Activated CD4-positive, alpha-beta T cell treated with anti-CD3 and anti-CD28 coated beads, Interleukin-2, Interleukin-6, amounts not matched to agents 100 ng/mL and 50 ng/mL, durations not matched to agents 16 hours and 8 hours (primary cell): ENCODE results near the gene PTPRG.

Source experiments
- DNase-seq: peaks from one replicate; pipeline ENCODE4 v3.0.0-alpha.2; 2020

The PTPRG gene

DNA sequence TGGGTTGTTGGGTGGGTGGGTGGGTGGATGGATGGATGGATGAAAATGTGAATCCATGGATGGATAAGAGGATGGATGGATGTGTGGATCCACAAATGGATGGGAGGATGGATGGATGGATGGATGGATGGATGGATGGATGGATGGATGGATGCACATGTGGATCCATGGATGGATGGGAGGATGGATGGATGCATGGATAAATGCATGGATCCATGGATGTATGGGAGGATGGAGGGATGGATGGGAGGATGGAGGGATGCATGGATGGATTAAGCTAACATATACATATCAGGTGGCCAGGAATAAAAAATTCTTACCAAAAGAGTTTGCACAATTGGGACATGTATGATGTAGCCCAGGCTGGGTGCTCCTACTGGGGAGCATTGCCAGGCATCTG, 616.7 kb downstream of the PTPRG start:
- no peak for DNase-seq

DNA sequence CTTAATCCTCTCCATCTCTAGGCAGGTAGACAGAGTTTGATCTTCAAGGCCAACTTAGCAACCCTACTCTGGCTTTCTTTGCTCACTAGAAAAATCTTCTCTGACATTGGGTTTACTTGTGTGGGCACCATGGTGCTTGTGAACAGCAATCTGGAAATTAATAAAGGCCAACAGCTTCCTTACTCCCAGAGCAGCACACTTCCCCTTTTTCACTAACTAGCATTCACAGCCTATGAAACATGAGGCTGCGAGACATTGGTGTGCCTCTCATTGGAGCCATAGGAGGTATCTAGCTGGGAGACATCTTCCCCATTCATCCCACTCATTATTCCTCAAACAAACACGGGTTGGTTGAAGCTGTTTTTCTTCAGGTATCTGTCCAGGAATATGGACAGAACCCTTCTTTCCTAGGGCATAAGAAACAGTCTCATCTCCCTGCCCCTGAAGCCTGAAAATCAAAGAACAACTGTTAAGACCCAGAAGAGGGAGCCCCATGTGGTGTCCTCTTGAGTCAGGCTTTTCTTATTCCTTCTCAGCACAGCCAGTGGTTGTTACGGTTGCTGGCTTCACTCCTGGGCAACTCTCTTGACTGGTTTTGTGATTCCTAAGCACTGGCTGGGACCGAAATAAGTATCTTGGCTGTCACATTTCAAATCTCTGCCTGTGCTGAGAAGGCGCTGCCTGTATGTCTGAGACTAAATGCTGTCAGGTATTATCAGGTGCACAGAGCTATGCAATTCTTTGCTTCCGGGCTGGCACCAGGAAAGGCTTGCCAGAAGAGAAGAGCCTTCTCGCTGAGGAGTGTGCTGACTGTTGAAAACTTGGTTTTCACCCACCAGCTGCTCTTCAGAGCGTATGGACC, 617.6 kb downstream of the PTPRG start:
- no peak for DNase-seq

DNA sequence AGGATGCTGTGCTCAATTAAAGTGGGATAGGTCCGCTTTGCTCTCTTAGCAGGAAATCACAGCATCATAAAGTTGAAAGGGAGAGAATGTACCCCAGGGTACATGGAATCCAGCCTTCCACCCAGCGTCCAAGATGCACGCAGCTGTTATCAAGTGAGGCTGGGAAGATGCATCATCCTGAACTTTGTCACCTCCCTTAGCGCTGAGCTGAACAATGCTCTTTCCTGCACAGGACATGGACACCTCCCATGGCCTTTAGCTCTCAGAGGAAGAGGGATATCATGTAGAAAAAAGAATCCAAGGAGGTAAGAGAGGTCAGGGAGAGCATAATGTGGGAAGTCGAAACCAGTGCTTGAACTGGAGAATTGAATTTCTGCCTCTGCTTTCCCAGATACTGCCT, 619.1 kb downstream of the PTPRG start:
- no peak for DNase-seq

DNA sequence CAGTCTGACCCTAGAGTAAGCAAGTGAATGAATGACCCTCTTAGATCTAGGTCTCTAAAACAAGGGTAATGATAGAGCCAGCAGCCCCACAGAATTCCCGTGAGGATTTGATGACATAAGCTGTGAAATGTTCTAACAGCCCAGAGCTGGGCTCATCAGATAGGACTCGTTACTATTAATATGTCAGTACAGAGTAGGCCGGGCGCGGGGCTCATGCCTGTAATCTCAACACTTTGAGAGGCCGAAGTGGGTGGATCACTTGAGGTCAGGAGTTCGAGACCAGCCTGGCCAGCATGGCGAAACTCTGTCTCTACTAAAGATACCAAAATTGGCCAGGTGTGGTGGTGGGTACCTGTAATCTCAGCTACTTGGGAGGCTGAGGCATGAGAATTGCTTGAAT, 621.7 kb downstream of the PTPRG start:
- no peak for DNase-seq

DNA sequence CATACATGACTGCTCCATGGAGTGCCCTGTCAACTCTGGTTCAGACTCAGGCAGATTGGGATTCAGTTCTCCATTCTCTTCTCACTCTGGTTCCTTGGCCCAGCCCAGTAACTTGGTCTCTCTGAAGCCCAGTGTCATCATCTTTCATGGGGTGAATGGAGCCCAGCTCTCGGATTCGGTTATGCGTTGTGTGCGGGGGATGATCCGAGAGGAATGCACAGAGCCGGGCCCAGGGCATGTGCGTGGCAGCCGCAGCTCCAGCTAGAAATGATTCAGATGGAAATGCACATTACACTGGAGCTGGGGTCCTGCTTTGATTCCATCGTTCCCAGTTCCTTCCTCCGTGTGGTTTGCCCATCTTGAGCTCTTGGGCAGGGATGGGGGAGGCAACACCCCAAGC, 622.6 kb downstream of the PTPRG start:
- DNase-seq, result no peak

DNA sequence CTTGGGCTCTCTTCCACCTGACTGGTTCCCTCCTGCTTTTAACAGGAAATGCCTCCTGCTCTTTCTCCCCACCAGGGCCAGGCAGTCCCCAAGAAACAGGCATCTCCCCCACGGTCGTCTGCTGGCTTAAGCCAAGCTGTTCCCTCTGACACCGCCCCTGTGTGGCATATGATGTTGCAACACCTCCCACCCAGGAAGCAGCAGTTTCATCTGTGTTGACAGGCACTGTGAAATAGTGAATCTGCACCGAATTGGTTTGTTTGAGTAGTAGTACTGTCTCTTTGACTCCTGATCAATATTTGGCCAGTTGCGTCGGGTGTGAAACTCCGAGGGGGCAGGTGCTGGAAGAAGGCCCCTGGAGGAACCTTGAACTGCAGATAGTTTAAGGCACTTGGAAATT, 623.2 kb downstream of the PTPRG start:
- no peak for DNase-seq

DNA sequence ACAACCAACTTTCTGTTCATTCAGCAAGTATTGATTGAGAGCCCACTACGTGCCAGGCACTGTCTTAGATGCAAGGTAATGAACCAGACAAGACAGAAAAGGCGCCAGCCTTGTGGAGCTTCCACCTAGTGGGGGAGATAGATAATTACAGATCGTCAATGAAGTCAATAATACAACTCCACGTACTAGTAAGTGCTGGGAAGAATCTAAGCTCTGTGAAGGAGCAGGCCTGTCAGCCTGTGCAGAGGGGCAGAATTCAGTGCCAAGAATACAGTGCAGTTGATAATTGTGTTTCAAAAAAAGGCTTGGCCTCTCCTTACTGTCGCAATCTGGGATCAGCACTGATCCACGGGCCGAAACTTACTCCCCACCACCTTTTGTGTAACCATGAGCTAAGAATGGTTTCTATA, 625.7 kb downstream of the PTPRG start:
- DNase-seq, result no peak

DNA sequence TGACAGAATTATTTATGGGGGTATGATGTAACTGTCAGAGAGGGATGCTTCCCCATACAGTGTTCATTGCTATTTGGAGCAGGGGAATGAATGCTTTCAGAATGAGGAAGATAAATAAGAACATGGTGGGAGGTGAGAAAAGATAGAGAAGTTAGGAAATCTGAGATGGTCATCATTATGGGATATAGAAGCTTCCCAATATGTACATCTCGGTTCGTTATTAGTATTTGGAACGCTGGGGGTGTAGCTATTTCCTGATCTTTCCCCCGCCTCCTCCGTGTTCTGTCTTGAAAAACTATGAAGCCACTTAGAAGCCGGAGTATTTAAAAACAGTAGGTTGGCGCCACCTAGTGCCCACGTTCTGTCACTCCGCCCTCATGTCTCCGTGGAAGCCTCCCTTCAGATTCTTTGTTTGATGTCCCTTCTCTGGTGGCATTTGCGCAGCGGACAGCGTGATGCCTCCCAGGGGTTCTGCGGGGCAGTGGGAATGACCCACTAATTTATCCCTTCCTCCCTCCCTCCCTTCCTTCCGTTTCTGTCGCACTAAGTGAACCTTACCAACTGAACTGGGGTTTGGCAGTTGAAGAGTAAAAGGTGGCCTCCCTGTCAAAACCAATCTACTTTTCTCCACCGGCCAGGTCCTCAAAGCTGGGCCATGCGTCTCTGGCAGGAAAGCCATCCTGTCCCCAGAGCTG, 627.5 kb downstream of the PTPRG start:
- DNase-seq, result peak; percentile 62

DNA sequence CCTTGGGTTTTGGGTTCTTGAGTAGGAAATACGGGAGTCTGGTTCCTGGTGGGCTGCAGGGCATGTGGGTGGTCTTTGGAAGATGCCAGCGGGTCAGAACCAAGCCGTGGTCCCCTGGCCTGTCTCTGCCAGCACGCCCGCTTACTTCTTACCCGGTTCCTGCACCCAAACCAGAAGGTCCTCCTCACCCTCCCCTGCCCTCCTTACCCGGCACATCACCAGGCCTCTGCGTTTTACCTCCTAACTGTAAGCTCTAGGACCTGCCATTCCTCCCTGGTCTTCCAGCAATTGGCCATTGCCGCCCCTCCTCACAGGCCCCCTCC, 628.0 kb downstream of the PTPRG start:
- DNase-seq, result no peak

DNA sequence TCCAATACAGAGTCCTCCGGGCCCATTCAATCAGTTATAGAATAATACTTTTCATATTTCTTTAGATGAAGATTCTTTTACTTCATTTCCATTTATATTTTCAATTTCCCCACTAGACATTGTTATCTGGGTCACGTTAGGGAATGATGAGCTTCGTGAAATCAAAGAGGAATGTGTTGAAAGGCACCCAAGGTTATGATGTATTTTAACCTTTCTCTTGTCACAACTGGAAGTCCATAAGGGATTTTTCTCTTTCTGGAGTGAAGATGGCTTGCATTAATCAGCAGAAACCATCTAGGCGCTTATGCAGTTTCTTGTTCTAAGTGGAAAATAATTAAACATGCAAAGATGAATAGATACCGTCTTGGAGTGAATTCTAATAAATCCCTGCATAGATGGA, 631.5 kb downstream of the PTPRG start:
- no peak for DNase-seq

DNA sequence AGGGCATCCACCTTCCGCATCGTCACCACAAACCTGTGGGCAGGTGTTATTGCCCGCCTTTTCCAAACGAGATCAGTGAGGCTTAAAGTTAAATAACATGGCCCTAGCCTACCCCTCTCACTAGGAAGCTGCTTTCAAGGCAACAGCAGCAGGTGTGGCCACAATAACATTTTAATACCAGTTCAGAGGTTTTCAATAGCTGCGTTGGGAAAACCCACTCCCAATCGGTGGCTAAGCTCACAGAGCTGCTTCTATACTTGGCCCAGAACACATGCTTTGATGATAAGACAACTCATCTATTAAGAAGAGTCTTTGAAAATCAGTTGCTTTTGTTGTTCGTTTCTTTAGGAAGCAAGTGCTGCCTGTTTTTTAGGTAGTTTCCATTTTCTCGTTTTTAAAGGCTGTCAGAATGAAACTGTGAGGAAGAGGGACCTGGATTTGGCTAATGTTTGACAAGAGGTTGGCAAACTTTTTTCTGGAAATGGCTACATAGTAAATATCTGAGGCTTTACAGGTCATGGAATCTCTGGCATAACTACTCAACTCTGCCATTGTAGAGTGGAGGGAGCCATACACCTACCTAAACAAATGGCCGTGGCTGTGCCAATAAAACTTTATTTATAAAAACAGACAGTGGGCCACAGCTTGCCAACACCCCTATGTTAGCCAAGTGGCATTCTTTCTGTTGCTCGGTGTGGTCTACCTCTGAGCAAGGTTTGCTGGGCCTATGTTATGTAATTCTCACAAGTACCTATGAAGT, 632.4 kb downstream of the PTPRG start:
- no peak for DNase-seq

DNA sequence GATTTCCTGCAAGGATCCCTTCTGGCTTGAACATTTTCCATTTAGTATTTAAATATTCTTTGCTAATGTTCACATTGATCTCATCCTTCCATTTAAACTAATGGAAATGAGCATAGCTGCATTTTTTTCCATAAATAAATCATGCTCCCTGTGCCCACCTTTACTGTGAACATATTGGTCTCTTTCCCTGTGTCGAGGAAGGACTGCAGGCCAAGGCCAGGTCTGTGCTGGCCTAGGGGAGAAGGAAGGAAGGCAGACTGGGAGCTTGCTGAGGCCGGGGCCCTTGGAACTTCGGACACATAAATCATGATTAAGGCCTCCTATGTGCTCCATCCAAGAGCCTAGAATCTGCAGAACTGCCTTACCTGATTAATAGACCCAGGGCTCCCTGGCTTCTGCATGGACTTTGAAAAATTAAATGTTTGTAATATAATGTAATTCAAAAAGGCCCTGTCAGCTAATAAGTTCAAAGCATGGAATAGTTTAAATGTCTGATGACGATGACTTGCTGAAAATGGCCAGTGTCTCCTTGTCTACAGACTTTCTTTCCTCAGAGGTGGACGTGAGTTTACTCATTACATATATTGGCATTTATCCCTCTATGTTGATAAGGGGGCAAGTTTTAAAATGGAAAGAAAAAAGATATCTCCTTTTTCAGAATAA, 636.1 kb downstream of the PTPRG start:
- no peak for DNase-seq

DNA sequence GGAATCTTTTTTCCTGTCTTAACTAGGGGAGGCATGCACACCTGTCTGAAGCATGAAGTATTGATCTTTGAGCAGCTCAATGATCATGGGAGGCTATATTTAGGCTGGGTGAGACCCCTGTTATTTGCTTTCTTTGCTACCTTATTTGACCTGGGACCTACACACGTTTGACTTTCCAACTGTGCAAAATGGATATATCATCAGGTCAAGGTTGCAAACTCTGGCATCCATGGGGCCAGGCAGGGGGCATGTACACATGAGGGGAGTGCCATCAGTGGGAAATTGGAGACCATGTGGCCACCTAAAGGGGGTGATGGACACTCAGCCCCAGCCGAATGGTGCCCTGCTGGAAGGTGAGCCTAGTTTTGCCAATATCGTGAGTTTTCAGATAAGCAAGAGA, 637.8 kb downstream of the PTPRG start:
- no peak for DNase-seq

DNA sequence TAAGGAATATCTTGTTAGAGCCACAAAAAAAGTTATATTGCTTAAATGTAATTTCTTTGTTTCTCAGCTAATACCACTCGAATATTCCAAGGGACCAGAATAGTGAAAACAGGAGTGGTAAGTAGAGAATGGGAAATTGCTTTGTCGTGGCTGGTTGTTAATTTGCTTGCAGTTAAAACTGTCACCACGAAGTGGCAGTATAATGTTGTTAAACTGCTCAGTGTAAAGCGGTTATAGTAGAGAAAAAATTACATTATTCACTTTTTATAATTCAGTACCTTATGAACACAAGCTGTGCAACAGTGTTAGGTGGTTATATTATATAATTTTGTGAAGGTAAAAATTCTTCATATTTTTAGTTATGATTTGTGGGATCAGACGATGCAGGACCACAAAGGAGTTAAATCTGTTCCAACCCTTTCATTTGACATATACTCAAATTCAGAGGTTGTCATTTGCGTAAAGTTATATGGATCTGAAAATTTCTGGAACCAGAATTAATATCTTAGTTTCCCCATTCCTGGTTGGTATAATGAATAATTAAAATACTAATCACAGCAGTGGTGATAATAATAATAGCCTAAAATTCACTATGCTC, 640.2 kb downstream of the PTPRG start:
- peak; percentile 29 for DNase-seq

DNA sequence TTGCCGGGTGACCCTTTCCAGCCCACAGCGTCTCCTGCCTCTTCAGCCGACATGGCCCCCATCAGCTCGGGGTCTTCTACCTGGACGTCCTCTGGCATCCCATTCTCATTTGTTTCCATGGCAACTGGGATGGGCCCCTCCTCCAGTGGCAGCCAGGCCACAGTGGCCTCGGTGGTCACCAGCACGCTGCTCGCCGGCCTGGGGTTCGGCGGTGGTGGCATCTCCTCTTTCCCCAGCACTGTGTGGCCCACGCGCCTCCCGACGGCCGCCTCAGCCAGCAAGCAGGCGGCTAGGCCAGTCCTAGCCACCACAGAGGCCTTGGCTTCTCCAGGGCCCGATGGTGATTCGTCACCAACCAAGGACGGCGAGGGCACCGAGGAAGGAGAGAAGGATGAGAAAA, 641.8 kb downstream of the PTPRG start:
- no peak for DNase-seq

DNA sequence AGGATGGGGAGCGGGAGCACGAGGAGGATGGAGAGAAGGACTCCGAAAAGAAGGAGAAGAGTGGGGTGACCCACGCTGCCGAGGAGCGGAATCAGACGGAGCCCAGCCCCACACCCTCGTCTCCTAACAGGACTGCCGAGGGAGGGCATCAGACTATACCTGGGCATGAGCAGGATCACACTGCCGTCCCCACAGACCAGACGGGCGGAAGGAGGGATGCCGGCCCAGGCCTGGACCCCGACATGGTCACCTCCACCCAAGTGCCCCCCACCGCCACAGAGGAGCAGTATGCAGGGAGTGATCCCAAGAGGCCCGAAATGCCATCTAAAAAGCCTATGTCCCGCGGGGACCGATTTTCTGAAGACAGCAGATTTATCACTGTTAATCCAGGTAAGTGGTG, 642.2 kb downstream of the PTPRG start:
- DNase-seq, result no peak

DNA sequence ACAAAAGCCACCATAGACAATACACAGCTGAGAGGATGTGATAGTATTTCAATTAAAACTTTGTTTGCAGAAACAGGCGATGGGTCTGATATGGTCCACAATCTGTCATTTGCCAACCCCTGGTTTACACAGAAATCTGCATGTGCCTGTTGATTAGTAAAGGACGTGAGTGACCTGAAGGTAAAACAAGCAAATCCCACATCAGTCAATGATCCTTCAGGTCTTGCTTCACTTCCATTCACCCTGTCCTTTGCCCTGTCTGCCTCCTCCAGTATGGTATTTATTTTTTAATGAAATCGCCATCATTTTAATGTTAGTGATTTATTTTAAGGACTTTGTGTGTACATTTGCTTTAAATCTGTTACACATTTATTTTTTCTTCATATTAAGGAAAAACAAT, 645.8 kb downstream of the PTPRG start:
- DNase-seq, result no peak

DNA sequence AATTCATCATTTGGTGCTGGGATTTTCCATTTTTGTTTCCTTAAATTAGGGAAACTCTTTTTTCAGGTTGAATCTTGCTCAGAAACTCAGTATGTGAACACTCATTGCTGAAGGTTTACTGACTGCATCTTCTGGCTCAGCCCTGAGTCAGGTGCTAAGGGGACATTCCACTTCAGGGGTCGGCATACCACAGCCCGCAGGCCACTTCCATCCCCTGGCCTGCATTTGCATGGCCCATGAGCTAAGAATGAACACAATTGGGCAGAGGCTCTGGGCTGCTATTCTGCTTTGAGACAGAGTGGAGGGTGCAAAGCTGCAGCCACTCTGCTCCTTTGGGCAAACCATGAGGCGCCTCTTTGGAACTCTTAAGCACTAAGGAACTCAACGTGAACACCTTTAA, 647.0 kb downstream of the PTPRG start:
- no peak for DNase-seq

DNA sequence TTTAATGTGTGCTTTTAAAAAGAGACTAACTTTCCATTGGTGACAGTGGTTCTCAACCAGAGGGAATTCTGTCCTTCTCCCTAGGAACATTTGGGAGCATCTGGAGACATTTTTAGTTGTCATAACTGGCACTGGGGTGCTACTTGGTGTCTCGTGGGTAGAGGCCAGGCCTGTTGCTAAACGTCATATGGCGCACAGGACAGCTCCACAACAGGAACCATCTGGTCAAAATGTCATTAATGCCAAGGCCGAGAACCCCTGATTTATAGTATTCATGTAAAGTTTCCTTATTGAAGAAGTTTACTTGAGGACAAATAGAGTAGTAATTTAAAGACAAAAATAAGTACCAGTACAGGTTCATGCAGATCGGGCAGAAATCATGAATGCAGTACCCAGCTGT, 647.7 kb downstream of the PTPRG start:
- DNase-seq, result no peak

DNA sequence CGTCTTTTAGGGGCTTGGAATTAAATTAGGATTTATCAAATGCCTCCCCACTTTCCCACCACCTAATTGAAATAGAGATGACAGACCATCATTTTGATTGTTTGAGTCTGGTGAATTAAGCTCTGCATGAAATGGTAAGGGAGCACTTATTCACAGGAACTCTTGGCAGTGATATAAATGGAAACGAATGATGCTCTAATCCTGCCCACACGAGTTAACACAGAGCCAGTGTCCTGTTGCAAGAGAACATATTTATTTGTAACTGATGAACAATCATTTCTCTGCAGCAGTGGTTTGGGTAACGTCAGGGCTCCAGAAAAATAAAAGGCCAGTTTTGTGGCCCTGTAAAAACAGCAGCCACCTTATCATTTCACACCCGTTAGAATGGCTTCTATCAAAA, 648.6 kb downstream of the PTPRG start:
- DNase-seq, result no peak

DNA sequence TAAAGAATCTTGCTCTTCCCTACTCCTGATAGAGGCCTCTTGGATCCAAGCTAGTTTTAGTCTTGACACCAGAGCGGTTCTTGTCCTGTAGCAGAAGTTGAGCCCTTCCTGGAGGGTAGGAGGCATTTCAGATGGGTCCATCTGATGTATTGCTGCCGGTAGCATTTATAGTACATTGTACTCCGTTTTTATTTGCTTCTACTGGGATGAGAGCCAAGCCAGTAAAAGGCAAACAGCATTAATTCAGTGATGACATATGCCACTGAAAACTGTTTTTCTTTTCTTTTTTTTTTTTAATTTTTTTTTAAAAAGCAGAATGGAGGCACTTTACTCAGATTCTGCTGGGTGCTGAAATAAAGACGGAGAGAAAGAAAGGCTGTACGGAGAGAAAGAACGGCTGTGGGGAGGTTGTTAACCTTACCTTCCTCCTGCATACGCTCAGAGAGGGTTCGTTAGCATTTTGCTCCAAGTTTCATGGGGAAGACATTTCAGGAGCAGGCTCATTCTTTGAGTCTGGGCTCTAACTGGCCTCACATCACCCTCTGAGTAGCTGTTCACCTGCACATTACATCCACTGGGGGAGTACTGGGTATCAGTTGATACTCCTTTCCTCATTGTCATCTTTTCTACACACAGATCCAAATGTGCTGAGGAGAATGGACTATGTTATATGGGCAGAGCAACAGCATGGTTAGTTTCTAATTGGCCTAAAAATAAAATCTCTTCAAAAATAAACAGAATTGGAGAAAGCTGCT, 650.5 kb downstream of the PTPRG start:
- no peak for DNase-seq

DNA sequence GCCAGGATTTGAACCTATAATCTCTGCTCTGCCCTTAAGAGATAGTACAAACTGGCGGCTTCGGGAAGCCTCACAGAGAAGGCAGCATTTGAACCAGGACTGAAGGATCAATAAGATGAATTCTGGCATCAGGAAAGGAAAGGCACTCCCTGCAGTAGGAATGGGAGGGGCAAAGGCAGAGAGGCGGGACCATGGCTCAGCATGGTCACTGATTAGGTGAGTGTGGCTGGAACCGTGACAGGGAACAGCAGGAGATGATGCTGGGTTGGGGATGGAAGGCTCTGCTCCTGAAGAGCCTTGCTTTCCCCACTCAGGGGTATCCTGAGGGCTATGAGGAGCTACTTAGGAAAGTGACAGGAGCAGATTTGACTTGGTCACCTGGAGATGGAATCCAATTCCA, 653.5 kb downstream of the PTPRG start:
- no peak for DNase-seq
